Measurements from ENCODE around the gene PCSK2.

DNA sequence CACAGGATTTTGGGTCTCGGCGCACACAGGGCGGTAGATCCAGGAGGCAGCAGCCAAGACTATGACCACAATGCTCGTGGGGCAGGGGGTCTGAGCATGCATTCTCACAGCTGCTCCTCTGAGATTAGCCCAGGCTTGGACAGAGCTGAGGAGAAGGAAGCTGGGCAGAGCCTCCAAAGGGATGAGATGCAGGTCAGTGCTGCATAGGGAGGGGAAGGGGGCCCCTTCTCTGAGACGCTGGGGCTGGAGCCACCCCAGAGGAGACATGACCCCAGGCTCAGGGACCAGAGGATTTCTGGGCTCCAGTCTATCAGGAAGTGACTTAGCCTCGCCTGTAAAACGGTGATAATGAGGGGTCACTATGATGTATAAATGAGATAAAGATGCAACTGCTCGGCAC is 210.4 kb downstream of the PCSK2 start:
- TF ChIP-seq CTCF (IDR thresholded peaks at IDR 0.05; ENCODE audit: low read length) (no peak), EZH2 (optimal IDR thresholded peaks at IDR 0.05; ENCODE audit: low read depth, low read length) (no peak)
